Non-pigmented ciliary epithelial cell (primary cell): Measurements from ENCODE around the gene LRRC26.

ENCODE experiments used
- DNase-seq: peaks from one replicate; pipeline ENCODE4 v3.0.0-alpha.2; 2010; ENCODE audit warnings: low read depth

LRRC26 gene

GRCh38 chr9:137149942-137150616 lies 19.8 kb downstream of the LRRC26 start:
- no peak for DNase-seq

GRCh38 chr9:137149363-137149762 lies 20.5 kb downstream of the LRRC26 start:
- DNase-seq: no peak

GRCh38 chr9:137148661-137149060 lies 21.2 kb downstream of the LRRC26 start:
- no peak for DNase-seq

- no peak for DNase-seq
Measured at GRCh38 chr9:137148242-137148641, 21.6 kb downstream of the LRRC26 start.

- DNase-seq: no peak
Measured at GRCh38 chr9:137147793-137148160, 22.1 kb downstream of the LRRC26 start.

GRCh38 chr9:137147091-137147792 lies 22.6 kb downstream of the LRRC26 start:
- DNase-seq: no peak

GRCh38 chr9:137146527-137146918 lies 23.3 kb downstream of the LRRC26 start:
- no peak for DNase-seq

GRCh38 chr9:137145731-137146526 lies 23.9 kb downstream of the LRRC26 start:
- DNase-seq: no peak

- no peak for DNase-seq
Measured at GRCh38 chr9:137143459-137143858, 26.4 kb downstream of the LRRC26 start.

GRCh38 chr9:137141976-137142936 lies 27.6 kb downstream of the LRRC26 start:
- DNase-seq: no peak

- no peak for DNase-seq
Measured at GRCh38 chr9:137141050-137141810, 28.6 kb downstream of the LRRC26 start.

GRCh38 chr9:137140151-137141012 lies 29.5 kb downstream of the LRRC26 start:
- DNase-seq: no peak

GRCh38 chr9:137139468-137140150 lies 30.2 kb downstream of the LRRC26 start:
- no peak for DNase-seq

- no peak for DNase-seq
Measured at GRCh38 chr9:137138722-137139467, 31.0 kb downstream of the LRRC26 start, which contains the start of gene GRIN1. GRIN1 (plus strand) TSS chr9:137139154; CDS start chr9:137139487, 333 bp downstream.

- no peak for DNase-seq
Measured at GRCh38 chr9:137138058-137138721, 31.7 kb downstream of the LRRC26 start.

- DNase-seq: no peak
Measured at GRCh38 chr9:137136881-137137607, 32.8 kb downstream of the LRRC26 start.

GRCh38 chr9:137136261-137136880 lies 33.5 kb downstream of the LRRC26 start:
- no peak for DNase-seq
